Measurements from ENCODE around the gene HOXA5. TPM values are rescaled to one million over a fixed set of nuclear protein-coding genes. Genes with fewer than 3 reads are reported as not detected.

HOXA5 gene
- total RNA-seq, 6 experiments from 2014 or later = 0.18 to 1.5 (median 0.65) TPM

DNA sequence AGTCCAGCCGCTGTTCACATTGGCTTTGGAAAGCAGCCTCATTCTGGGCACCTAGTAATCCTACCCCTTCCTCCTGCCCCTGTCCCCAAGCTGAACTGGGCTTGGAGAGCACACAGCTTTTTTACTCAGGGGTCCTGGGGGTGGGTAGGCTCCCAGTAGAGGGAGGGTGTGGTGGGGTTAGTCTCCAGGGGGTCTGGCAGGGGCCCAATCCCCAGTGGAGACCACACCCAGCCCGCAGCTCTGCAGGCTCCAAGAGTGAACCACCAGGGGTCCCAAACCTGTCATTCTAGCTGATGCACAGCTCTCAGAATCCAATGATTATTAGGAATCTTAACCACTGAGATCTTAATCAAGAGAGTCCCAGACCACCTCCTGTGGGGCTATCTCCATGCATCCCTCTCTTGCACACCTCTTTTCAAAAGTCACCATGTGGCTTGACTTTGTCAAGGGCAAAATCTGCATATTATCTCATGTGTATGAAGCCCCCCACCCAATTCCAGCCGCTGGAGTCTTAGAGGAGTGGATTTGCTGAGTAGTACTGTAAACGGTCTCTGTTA, 38.9 kb upstream of the HOXA5 start:
- DNase-seq = peak in 1 of 3 donors; percentile 33

DNA sequence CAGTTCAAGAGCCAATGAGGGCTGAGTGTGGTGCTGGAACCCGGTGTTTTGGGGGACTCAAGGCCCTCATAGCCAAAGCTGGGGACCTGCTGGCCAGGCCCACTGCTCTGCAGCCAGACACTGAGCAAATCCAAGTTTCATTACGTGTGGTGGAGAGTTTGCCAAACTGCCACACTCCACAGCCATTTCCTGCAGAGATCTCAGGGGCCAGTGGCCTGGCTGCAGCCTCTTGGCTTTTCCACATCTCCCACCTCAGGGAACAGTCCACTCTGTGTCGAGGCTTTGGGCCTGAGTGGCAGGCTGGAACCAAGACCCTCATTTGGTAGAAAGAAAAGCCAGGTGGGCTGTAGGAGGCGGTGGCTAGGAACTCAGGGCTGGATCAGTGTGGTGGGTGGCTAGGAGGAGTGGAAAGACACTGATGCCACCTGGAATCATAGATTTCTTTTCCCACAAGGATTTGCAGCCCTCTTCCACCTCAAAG, 38.4 kb upstream of the HOXA5 start:
- Histone ChIP-seq H3K9me3 (no peaks in the 10 kb centered on the region), H3K36me3 (no peaks in the 10 kb centered on the region), H3K4me1 (peaks cover 0 to 14% (median 0%) of the 10 kb centered on the region in 4 donors), H3K27ac (no peak overlapping the region), H3K4me3 (no peak overlapping the region), H3K27me3 (peaks cover 38 to 90% of the 10 kb centered on the region in 2 donors)
- intact Hi-C loops (cut with DNase I) = no loop called here
- TF ChIP-seq POLR2A (IDR thresholded peaks at IDR 0.05) = no peak
- TF ChIP-seq, protein P1, sequence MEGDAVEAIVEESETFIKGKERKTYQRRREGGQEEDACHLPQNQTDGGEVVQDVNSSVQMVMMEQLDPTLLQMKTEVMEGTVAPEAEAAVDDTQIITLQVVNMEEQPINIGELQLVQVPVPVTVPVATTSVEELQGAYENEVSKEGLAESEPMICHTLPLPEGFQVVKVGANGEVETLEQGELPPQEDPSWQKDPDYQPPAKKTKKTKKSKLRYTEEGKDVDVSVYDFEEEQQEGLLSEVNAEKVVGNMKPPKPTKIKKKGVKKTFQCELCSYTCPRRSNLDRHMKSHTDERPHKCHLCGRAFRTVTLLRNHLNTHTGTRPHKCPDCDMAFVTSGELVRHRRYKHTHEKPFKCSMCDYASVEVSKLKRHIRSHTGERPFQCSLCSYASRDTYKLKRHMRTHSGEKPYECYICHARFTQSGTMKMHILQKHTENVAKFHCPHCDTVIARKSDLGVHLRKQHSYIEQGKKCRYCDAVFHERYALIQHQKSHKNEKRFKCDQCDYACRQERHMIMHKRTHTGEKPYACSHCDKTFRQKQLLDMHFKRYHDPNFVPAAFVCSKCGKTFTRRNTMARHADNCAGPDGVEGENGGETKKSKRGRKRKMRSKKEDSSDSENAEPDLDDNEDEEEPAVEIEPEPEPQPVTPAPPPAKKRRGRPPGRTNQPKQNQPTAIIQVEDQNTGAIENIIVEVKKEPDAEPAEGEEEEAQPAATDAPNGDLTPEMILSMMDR (IDR thresholded peaks at IDR 0.05) = no peak
- no peak for ATAC-seq
- peak in 1 of 3 donors; percentile 31 for DNase-seq
- 33% methylated on average over 4 of the region's 4 CpGs for WGBS (ENCODE audit: insufficient coverage, low coverage, low lambda C conversion rate, missing lambda C conversion rate)

More for the DNA sequence above, 38.9 kb upstream of the HOXA5 start:
- ATAC-seq = no peak
- Histone ChIP-seq H3K4me1 (peaks cover 0 to 14% (median 0%) of the 10 kb centered on the region in 4 donors), H3K27me3 (peaks cover 39 to 86% of the 10 kb centered on the region in 2 donors), H3K9me3 (no peaks in the 10 kb centered on the region), H3K27ac (no peak overlapping the region), H3K36me3 (no peaks in the 10 kb centered on the region), H3K4me3 (no peak overlapping the region)
- WGBS (ENCODE audit: insufficient coverage, low coverage, low lambda C conversion rate, missing lambda C conversion rate) = 28% methylated on average over 3 of the region's 4 CpGs
- TF ChIP-seq, protein P1 (IDR thresholded peaks at IDR 0.05) = no peak
- TF ChIP-seq POLR2A (IDR thresholded peaks at IDR 0.05) = no peak
- intact Hi-C loops (cut with DNase I) = no loop called here

DNA sequence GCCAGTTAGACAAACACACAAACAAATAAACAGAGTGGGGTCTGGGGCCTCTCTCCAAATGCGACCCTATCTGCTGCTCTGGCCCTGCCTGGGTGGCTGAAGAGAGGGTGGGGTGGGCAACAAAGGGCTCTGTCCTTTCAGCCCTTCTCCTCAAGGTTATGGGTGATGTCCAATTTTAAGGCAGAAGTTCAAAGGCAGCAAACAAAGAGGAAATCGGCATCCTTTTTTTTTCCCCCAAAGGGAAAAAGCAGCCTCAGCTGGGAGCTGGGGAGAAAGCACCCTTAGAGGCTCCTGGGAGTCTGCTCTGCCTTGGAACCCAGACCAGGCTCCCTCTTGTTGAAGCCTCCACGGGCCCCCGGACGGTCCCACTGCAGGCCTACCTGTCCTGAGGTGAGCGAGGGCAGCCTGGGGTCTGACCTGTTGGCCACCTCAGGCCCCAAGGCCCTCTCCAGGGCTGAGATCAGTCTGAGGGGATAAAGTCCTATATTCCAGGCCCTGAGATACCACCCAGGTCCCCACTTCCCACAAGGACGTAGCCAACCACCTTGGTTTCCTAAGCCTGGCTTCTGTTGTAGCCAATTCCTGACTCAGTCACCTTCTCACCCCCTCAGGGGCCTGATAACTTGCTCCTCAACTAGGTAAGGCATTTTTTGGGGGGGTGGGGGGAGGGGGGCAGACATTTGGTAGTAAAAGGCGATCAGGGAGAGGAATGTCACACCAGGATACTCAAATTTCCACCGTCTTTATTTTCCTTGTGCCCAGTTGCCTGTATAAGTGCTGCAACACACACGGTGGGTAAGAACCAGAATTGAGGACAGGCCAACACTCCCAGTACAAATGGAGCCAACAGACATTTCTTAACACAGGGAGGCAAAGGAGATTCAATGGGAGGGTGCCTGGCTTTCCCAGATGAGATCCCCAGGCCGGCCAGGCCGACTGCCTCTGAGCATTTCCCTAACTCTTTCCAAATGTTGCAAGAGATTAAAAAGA, 37.2 kb upstream of the HOXA5 start:
- peaks cover 0 to 14% (median 0%) of the 10 kb centered on the region in 4 donors for H3K4me1 ChIP-seq
- no peak overlapping the region for H3K27ac ChIP-seq
- H3K9me3 ChIP-seq = no peaks in the 10 kb centered on the region
- H3K27me3 ChIP-seq = peaks cover 38 to 90% of the 10 kb centered on the region in 2 donors
- DNase-seq (no peak), ATAC-seq (no peak)
- no peaks in the 10 kb centered on the region for H3K36me3 ChIP-seq
- 65% methylated on average over 8 of the region's 12 CpGs for WGBS (ENCODE audit: insufficient coverage, low coverage, low lambda C conversion rate, missing lambda C conversion rate)
- no peak overlapping the region for H3K4me3 ChIP-seq
- TF ChIP-seq, protein P1 (IDR thresholded peaks at IDR 0.05) = no peak
- TF ChIP-seq POLR2A (IDR thresholded peaks at IDR 0.05) = no peak
- intact Hi-C loops (cut with DNase I) = no loop called here

- intact Hi-C loops (cut with DNase I) = no loop called here
- DNase-seq (peak in 2 of 3 donors; percentile 62 to 65), ATAC-seq (peak; percentile 54 to 80 (median 62))
- H3K36me3 ChIP-seq = no peaks in the 10 kb centered on the region
- no peak overlapping the region for H3K27ac ChIP-seq
- no peaks in the 10 kb centered on the region for H3K9me3 ChIP-seq
- WGBS (ENCODE audit: insufficient coverage, low coverage, low lambda C conversion rate, missing lambda C conversion rate) = 12% methylated on average over 44 of the region's 56 CpGs
- peaks cover 0 to 13% (median 0%) of the 10 kb centered on the region in 4 donors for H3K4me1 ChIP-seq
- no peak overlapping the region for H3K4me3 ChIP-seq
- peaks cover 47 to 90% of the 10 kb centered on the region in 2 donors for H3K27me3 ChIP-seq
- TF ChIP-seq, protein P1 (IDR thresholded peaks at IDR 0.05) = peak; percentile 34 to 72 (median 58)
- no peak for TF ChIP-seq POLR2A (IDR thresholded peaks at IDR 0.05)
These were observed 36.3 kb upstream of the HOXA5 start for GRCh38 chr7:27179503-27180430.
